Effector CD4-positive, alpha-beta T cell (primary cell): ENCODE results near the gene LENEP.
"Not testable (repeated sequence)": the region's sequence is repeated elsewhere in the genome, so short reads cannot be mapped to it uniquely, and the experiment has no call there.

Experiments used
- DNase-seq: peaks from one replicate; pipeline ENCODE4 v3.0.0-alpha.2; 2020

Gene LENEP

GRCh38 chr1:154975409-154976059, 17.9 kb upstream of the LENEP start:
- peak; percentile 32 for DNase-seq

- not testable (repeated sequence) for DNase-seq
These were observed 15.6 kb upstream of the LENEP start for GRCh38 chr1:154977762-154978161.

GRCh38 chr1:154978360-154978759, 15.0 kb upstream of the LENEP start:
- no peak for DNase-seq

- DNase-seq: no peak
These were observed 11.0 kb upstream of the LENEP start for GRCh38 chr1:154982341-154982740.

GRCh38 chr1:154982897-154983648, 10.3 kb upstream of the LENEP start, which contains the start of gene FLAD1:
TSS of gene FLAD1 (plus strand) at chr1:154983344. CDS start at chr1:154983695, 351 bp downstream.
- DNase-seq: peak; percentile 95

- no peak for DNase-seq
These were observed 9.5 kb upstream of the LENEP start for GRCh38 chr1:154983776-154984466.

GRCh38 chr1:154986736-154987135, 6.7 kb upstream of the LENEP start:
- not testable (repeated sequence) for DNase-seq

- DNase-seq: no peak
These were observed 6.1 kb upstream of the LENEP start for GRCh38 chr1:154987326-154987725.

GRCh38 chr1:154988058-154988954, 5.1 kb upstream of the LENEP start:
- DNase-seq: no peak

GRCh38 chr1:154989195-154989860, 4.1 kb upstream of the LENEP start:
- DNase-seq: no peak

GRCh38 chr1:154990276-154990675, 3.1 kb upstream of the LENEP start:
- DNase-seq: no peak

GRCh38 chr1:154992721-154993571, 440 bp upstream of the LENEP start:
- DNase-seq: no peak

GRCh38 chr1:154994269-154994587, 842 bp downstream of the LENEP start:
- no peak for DNase-seq

GRCh38 chr1:154994591-154994990, 1.2 kb downstream of the LENEP start:
- DNase-seq: no peak

GRCh38 chr1:154995301-154995983, 2.1 kb downstream of the LENEP start:
- DNase-seq: not testable (repeated sequence)

- DNase-seq: no peak
These were observed 3.7 kb downstream of the LENEP start for GRCh38 chr1:154996966-154997701.

- no peak for DNase-seq
These were observed 4.9 kb downstream of the LENEP start for GRCh38 chr1:154998201-154998780.

GRCh38 chr1:154998818-154999570, 5.6 kb downstream of the LENEP start:
- peak; percentile 39 for DNase-seq
